Activated CD8-positive, alpha-beta memory T cell treated with anti-CD3 and anti-CD28 coated beads for 48 hours (primary cell): Measurements from ENCODE around the gene FOXN1.

Experiments used
- DNase-seq, 3 experiments: peaks; one replicate each; pipeline ENCODE4 v3.0.0-alpha.2; 2020; ENCODE audit warnings: low read depth in 2 of 3, low spot score in 2 of 3

FOXN1 gene

DNA sequence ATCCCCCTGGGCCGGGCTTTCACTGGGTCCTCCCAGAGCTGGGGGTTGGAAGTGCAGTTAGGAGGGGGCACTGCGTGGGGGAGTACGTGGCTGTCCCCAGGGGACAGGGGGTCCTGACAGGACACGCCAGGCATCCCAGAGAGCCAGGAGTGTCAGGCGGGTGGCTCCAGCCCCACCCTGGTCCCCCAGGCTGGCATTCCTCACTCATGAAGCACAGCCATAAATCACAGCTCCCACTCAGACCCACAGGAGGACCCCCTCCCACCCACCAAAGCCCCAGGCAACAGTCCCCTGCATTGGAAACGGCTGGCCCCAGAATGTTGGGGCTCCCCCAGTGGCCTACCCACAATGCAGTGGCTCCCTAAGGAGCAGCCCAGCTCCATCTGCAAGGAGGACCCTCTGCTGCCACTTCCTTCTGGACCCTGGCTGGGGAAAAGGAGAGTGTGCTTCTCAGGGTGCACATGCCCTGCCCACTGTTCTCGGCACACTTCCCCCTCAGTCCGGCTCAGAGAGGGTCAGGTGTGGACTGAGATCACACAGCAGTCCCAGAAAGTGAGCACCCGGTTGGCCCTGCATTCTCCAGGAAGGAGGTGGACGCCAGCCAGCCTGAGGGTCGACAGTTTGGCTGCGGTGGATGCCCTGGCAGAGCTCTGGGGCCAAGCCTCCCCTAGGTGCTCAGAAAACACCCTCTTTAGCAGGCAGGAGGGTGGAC is 7.3 kb upstream of the FOXN1 start:
- no peak for DNase-seq

DNA sequence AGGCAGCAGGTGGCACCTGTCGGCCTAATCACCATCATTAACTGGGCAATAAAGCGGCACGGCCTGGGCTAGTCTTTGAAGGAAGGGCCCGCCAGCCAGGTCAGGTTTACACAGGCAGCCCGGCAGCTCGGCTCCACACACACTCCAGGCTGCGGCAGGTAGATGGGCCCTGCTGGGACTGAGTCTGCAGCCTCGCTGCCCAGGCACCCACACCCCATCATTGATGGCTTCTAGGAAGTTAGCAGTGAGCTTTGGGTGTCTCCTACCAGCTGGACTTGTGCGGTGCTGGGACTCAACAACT is 6.8 kb upstream of the FOXN1 start:
- no peak for DNase-seq

DNA sequence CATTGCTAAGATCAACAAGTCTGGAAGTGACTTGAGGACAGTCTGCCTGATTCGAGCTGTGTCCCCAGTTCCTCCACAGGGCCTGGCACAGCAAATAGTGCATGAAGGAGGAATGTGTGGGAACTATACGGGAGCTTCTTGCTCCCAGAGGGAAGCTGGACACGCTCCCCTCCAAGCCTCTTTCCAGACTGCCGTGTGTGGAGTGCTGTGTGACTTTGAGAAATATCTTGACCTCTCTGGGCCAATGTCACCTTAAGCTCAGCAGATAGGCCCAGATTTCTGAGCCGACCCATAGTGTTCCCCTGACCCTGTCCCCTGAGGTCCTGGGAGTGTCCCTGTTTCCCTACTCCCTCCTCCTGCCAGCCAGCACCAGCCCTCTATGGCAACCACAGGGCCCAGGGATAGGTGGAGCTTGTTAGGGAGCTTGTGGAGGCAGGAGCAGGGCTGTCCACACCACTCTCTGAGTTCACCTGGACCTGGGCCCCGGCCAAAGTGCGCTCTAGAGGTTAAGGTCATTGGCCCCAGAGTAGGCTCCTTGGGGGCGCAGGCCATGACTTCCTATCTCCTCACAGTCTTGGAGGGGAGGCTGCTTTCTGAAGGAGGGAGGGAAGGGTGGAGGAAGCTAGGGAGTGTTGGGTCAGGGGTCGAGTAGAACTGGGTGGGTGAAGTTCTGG is 6.3 kb upstream of the FOXN1 start:
- no peak for DNase-seq

DNA sequence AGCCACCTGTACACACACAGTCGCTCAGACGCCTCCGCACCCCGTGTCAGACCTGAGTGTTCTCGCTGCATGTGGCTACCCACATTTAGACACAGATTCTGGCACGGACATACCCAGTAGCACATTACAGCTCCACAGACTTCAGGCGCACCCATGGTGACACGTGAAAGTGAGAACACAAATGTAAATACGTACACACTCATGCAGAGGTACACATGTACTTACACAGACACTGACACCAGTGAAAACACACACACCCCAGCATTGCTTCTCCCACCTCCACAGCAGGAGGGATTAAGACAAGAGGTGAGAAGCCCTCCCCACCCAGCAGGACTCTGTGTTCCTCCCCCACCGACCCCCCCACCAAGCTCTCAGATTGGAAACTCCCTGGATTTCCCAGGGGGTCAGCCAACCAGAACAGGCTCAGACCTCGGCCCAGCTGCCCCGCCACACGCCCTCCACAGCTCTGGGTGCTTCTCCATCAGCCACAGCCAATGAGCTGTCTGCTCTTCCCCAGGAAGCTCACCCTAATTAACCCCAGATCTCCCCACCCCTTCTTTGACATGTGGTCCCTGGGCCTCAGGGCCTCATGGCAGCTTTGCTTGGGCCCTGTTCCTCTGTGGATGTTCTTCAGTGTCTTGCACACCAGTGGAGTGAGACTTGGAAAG is 5.3 kb upstream of the FOXN1 start:
- DNase-seq: no peak

- no peak for DNase-seq
These were observed 4.5 kb upstream of the FOXN1 start for GRCh38 chr17:28501421-28502284.

DNA sequence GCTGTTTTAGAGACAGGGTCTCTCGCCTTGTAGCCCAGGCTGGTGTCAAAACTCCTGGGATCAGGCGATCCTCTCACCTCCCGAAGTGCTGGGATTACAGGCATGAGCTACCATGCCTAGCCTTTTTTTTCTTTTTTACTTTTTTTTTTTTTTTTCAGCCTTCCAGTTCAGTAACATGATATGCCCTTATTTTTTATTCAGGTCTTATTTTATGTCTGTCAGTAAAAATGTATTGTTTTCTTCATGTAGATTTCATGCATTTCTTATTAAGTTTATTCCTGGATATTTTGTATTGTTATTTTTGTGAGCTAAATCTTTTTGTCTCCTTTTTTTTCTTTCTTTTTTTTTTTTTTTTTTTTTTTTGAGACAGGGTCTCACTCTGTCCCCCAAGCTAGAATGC is 2.7 kb upstream of the FOXN1 start:
- DNase-seq: no peak

GRCh38 chr17:28506763-28507487 is 777 bp downstream of the FOXN1 start:
- DNase-seq: no peak

GRCh38 chr17:28507567-28508203 is 1.5 kb downstream of the FOXN1 start:
- no peak for DNase-seq

GRCh38 chr17:28508211-28508724 is 2.1 kb downstream of the FOXN1 start:
- DNase-seq: no peak

DNA sequence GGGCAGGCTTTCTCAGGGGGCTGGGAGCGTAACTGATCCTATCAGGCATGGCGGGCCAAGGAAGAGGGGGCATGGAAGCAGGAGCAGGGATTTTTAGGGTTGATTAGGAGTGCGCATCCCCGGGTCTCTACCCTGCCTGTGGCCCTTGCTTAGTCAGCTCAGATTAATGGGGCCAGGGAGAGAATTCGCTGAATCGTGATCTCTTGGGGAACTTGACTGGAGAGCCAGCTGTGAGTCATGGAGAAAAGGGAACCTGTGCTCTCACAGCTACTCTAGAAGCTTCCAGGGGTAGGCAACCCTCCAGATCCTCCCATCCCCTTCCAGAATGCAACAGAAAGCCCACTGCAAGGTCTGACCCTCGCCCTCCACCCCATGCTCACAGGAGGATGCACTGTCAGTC is 3.6 kb downstream of the FOXN1 start:
- no peak for DNase-seq

DNA sequence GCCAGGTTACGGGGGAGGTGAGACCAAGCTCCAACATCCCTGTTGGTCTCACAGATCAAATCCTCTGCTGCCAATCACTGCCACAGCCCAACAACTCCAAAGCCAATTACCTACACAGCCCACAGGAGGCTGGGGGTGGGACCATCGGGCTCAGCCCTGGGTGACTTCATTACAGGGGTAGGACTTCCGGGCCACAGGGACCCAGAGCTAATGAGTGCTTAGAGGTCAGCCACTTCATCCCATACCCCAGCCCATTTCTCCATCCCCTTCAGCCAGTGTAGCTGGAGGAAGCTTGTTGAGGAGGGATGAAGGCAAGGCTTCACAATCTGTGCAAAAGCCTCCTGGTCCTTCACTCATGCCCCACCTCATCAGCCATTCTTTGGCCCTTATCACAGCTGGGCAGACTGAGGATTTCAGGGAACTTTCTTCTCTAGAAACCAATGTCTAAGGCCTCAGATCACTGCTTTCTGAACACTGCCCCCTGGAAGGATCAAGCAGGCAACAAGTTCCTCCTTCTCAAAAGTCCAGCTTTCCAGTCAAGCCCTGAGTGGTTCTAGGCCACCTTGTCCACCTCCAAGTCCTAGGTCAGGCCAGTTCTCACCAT is 5.8 kb downstream of the FOXN1 start:
- no peak for DNase-seq

GRCh38 chr17:28513476-28513875 is 7.3 kb downstream of the FOXN1 start:
- DNase-seq: no peak

- no peak for DNase-seq
These were observed 8.4 kb downstream of the FOXN1 start for GRCh38 chr17:28514561-28515002.

DNA sequence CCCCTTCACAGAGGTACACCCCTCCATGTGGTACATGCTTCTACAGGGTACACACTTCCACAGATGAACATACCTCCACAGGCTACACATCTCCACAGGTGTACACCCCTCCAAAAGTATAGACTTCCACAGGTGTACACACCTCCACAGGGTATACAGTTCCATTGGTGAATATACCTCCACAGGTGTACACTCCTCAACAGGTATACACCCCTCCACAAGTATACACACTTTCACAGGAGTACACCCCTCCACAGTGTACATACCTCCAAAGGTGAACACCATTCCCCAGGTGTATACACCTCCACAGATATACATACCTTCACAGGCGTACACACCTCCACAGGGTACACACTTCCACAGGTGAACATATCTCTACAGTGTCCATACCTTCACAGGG is 9.4 kb downstream of the FOXN1 start:
- no peak for DNase-seq

- DNase-seq: no peak
These were observed 12.0 kb downstream of the FOXN1 start for GRCh38 chr17:28518132-28518531.

DNA sequence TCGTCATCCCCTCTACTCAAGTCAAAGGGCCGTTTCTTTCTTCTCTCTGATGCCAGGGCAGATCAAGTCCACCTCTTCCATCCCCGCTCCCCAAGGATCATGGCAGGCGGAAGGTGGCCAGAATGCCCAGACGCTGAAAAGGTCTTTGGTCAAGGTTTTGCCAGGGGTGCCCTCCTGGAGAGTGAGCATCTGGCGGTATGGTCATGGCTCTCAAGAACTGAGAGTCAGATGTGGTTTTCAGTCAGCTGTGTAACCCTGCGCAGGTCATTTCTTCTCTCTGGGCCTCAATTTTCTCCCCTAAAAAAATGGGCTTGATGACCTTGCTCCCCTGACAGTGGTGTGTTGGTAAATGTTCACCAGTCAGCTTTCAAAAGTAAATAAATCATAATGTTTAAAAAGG is 12.4 kb downstream of the FOXN1 start:
- DNase-seq: no peak

DNA sequence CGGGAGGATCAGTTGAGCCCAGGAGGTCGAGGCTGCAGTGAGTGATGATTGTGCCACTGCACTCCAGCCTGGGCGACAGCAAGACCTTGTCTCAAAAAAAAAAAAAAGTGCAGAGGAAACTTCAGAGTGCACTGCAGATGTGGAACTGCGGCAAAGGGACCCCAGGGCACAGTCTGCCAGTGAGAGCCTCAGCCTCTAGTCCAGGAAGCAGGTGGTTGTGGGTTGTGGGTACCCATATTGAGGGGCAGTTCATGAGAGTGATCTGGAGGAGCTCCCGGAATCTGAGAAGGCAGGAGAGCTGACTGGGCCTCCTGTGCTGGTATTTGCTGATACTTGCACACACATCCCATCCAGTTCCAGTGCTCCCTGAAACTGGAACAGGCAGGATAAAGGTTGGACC is 13.1 kb downstream of the FOXN1 start:
- no peak for DNase-seq

DNA sequence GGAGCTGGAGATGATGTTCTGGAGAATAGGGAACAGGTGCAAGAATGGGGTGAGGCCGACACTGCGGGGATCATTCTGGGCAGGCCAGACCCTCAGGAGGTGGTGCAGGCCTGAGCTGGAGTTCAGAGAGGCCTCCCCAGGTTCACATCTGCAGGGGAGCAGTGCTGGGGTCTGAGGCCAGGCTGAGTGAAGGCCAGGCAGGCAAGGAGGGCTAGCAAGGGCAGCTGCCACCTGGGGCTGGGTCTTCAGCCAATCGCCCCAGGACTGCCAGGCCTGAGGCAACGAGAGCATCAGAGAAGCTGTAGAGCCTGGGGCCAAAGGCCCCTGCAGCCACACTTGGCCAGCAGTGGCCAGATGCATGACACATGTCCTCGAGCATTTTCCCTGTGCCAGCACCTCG is 14.5 kb downstream of the FOXN1 start:
- no peak for DNase-seq

DNA sequence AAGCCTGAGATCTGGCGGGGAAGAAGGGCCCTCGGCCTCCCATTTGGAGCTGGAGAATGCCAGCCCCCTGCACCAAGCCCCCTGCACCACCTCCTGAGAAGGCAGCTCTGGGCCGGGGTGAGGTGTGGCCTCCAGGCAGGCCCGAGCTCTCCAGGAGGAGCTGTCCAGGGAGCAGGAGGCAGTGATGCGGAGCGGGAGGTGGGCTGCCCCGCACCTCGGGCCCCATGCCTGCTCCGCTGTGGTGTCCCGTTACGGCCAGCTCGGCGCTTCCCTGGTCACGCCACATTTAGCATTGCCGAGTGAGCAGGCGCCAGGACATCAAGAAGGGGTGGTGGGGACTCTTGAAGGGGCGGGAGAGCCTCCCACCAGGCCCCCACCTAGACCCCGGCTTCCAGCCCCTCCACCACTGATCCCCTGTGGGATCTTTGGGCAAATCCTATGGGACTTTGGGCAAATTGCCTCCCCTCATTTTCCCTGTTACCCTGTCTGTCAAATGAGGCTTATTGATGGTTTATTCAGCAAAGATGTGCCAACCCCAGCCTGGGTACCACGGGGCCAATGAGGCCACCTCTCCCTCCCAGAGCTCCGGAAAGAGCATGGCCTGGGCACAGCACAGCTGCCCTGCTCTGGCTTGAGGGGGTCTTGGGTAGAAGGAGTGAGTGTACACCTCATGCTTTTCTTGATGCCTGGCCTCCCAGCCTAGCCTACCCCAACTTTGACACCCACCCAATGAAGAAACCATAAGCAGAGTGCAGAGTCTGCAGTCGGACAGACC is 15.3 kb downstream of the FOXN1 start:
- DNase-seq: no peak
